Keratinocyte (primary cell): ENCODE measurements around the gene IRX3. TPM values are rescaled to one million over a fixed set of nuclear protein-coding genes. Genes with fewer than 3 reads are reported as not detected.

Experiments
- DNase-seq: peaks from one replicate; pipeline ENCODE4 v3.0.0-alpha.2; 2011; ENCODE audit warnings: low read depth, missing footprints, low spot score
- FAIRE-seq: peaks from 2 replicates; lab custom pipeline; 2011; peaks lifted over from hg19 to GRCh38; lab: Jason Lieb, UNC
- H2AFZ ChIP-seq: 2 replicates; pipeline ENCODE4 v1.6.0; 2012; ENCODE audit warnings: low read length, control low read depth, inconsistent platforms; ENCODE audit not compliant: control insufficient read depth
- H3K27ac ChIP-seq: 2 replicates; pipeline ENCODE4 v1.5.1; 2011; ENCODE audit warnings: low read length; ENCODE audit not compliant: control insufficient read depth, insufficient read depth
- H3K27me3 ChIP-seq: 3 replicates; pipeline ENCODE4 v1.6.0; 2011; ENCODE audit warnings: low read length; ENCODE audit not compliant: control insufficient read depth, insufficient read depth; ENCODE audit errors: extremely low read depth
- H3K36me3 ChIP-seq, 2 experiments: 2 replicates in 1 of 2; 3 replicates in 1 of 2; pipeline ENCODE4 v1.5.1; 2011; ENCODE audit warnings: low read length in 2 of 2, mild to moderate bottlenecking in 1 of 2; ENCODE audit not compliant: control insufficient read depth in 2 of 2, insufficient read depth in 2 of 2; ENCODE audit errors: extremely low read depth in 1 of 2
- H3K4me1 ChIP-seq: 3 replicates; pipeline ENCODE4 v1.5.1; 2011; ENCODE audit warnings: low read length; ENCODE audit not compliant: control insufficient read depth, insufficient read depth; ENCODE audit errors: extremely low read depth
- H3K4me2 ChIP-seq: 3 replicates; pipeline ENCODE4 v1.6.0; 2011; ENCODE audit warnings: low read depth, low read length; ENCODE audit not compliant: control insufficient read depth, insufficient read depth; ENCODE audit errors: extremely low read depth
- H3K4me3 ChIP-seq, 3 experiments: fragments of 200-600 bp in 1 of 3; sonication (generic) in 1 of 3; 2 replicates in 2 of 3; 3 replicates in 1 of 3; pipeline ENCODE4 v1.5.1; 2011 to 2016; ENCODE audit warnings: low read length in 3 of 3, mild to moderate bottlenecking in 3 of 3, control low read depth in 2 of 3, inconsistent platforms in 1 of 3, low read depth in 1 of 3, mixed read lengths in 1 of 3, mixed run types in 1 of 3, moderate library complexity in 1 of 3; ENCODE audit not compliant: control insufficient read depth in 2 of 3, insufficient read depth in 2 of 3; ENCODE audit errors: extremely low read depth in 1 of 3
- H3K79me2 ChIP-seq: 2 replicates; pipeline ENCODE4 v1.6.0; 2012; ENCODE audit warnings: low read length; ENCODE audit not compliant: control insufficient read depth, insufficient read depth
- H3K9ac ChIP-seq: 3 replicates; pipeline ENCODE4 v1.6.0; 2011; ENCODE audit warnings: low read length; ENCODE audit not compliant: control insufficient read depth, insufficient read depth; ENCODE audit errors: extremely low read depth
- H3K9me1 ChIP-seq: 3 replicates; pipeline ENCODE4 v1.6.0; 2011; ENCODE audit warnings: low read length; ENCODE audit not compliant: control insufficient read depth, insufficient read depth; ENCODE audit errors: extremely low read depth
- H3K9me3 ChIP-seq: 2 replicates; pipeline ENCODE4 v1.5.1; 2012; ENCODE audit warnings: low read depth, low read length; ENCODE audit not compliant: control insufficient read depth
- H4K20me1 ChIP-seq: 3 replicates; pipeline ENCODE4 v1.6.0; 2011; ENCODE audit warnings: low read length; ENCODE audit not compliant: control insufficient read depth, insufficient read depth; ENCODE audit errors: extremely low read depth
- EZH2 ChIP-seq: IDR thresholded peaks from one replicate; pipeline ENCODE4 v1.6.1; 2012; ENCODE audit warnings: inconsistent platforms, mild to moderate bottlenecking, low read length, moderate library complexity
- dilution Hi-C: fragments of 300-500 bp; cut with MboI; formaldehyde crosslinking; loops from one replicate; pipeline ENCODE4 v1.7.0; 2020; ENCODE audit warnings: low sequenced_read_pairs; ENCODE audit not compliant: extremely low pct_ligation_motif_present
- polyA plus RNA-seq, 5 experiments: library from polyadenylated mRNA; depleted of rRNA in 3 of 5; stranded (reverse) in 3 of 5; stranded (forward) in 1 of 5; unstranded in 1 of 5; fragments of >200 nt; gene quantifications; 1 replicate in 1 of 5; 2 replicates in 3 of 5; 3 replicates in 1 of 5; pipeline versions ENCODE4 v1.2.1 to v1.2.3, GENCODE V29; 2011 to 2012; ENCODE audit warnings: missing spikeins in 2 of 5, low read depth in 1 of 5, low replicate concordance in 1 of 5
- TF ChIP-seq, protein P1 (sequence below), 3 experiments: IDR thresholded peaks in 1 of 3; conservative IDR thresholded peaks in 1 of 3; optimal IDR thresholded peaks in 1 of 3; 2 replicates in 2 of 3; 3 replicates in 1 of 3; pipeline versions ENCODE3 to v1.5.1; 2011; ENCODE audit warnings: low read length in 3 of 3, mild to moderate bottlenecking in 3 of 3, moderate library complexity in 2 of 3, control low read depth in 1 of 3, inconsistent platforms in 1 of 3; ENCODE audit not compliant: insufficient read depth in 2 of 3; ENCODE audit errors: extremely low read depth in 1 of 3

IRX3 gene
- polyA plus RNA-seq, 1 donor (not counting 4 experiments of a cell fraction or from before 2014, with no cell fraction given) = 3.3 TPM

DNA sequence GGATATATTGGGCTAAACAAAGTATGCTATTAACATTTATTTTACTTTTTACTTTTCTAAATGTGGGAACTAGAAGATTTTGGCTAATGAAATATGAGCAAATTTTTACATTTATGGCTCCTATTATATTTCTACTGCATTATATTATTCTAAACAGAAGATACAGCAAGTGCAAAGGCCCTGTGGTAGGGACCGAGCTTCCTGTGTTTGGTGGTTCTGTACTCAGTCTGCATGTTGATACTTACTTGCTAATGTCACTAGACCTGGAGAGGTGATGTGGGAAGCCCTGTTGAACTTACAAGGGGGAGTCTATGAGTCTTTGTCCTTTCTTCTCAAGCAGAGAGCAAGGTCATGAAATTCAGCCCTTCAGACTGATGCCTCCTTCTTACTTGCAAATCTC is 10.0 kb upstream of the IRX3 start:
- Histone ChIP-seq H3K4me1 (no peaks in the 10 kb centered on the region), H3K9ac (no peak overlapping the region), H3K9me3 (no peaks in the 10 kb centered on the region), H3K79me2 (no peaks in the 10 kb centered on the region), H4K20me1 (no peaks in the 10 kb centered on the region), H3K27me3 (no peaks in the 10 kb centered on the region), H3K9me1 (no peaks in the 10 kb centered on the region), H3K4me2 (no peak overlapping the region), H3K4me3 (no peak overlapping the region), H3K27ac (no peak overlapping the region), H2AFZ (no peak overlapping the region), H3K36me3 (peaks cover 0 to under 1% of the 10 kb centered on the region in 2 experiments)
- dilution Hi-C loops = no loop called here
- no peak for FAIRE-seq
- DNase-seq = no peak
- TF ChIP-seq, protein P1, sequence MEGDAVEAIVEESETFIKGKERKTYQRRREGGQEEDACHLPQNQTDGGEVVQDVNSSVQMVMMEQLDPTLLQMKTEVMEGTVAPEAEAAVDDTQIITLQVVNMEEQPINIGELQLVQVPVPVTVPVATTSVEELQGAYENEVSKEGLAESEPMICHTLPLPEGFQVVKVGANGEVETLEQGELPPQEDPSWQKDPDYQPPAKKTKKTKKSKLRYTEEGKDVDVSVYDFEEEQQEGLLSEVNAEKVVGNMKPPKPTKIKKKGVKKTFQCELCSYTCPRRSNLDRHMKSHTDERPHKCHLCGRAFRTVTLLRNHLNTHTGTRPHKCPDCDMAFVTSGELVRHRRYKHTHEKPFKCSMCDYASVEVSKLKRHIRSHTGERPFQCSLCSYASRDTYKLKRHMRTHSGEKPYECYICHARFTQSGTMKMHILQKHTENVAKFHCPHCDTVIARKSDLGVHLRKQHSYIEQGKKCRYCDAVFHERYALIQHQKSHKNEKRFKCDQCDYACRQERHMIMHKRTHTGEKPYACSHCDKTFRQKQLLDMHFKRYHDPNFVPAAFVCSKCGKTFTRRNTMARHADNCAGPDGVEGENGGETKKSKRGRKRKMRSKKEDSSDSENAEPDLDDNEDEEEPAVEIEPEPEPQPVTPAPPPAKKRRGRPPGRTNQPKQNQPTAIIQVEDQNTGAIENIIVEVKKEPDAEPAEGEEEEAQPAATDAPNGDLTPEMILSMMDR (optimal IDR thresholded peaks at IDR 0.05 in 1 of 3, IDR thresholded peaks at IDR 0.05 in 1 of 3, conservative IDR thresholded peaks at IDR 0.05 in 1 of 3; ENCODE audit: extremely low read depth in 1 of 3, insufficient read depth in 2 of 3, low read length in 3 of 3) = no peak

DNA sequence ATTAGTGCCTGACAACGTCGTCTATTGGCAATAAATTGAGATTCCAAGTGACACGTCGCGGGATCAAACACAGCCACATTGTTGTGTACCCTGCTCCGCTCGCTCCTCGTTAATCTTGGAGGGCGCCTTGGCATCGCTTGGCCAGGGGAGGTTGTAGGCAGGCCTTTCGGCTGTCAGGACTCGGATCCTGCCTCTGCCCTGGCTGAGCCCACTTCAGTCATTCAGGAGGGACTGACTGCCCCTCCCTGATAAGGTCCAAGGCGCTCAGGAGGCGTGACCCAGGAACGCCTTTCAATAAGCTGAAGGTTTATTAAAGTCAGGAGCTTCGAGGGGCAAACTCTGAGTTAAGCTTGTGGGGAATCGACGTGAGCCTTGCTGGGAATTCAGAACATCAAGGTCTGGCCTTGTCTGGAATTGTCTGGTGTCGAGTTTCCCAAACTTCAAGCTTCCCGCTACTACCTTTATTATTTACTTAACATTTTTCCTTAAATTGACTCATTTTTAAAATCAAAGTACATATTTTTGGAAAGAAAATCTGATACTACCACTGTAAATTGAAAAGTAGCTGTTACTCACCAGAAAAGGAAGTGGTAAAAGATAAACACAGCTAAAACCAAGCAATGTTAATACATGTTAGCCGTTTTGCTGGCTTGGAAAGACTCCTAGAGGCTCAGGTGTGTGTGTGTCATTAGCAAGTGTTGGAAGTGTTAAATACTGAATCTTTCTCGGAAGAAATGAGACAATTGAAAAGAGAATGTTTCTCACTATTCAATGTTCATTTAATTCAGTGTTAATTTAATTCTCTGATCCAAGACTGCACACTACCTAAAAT is 5.3 kb upstream of the IRX3 start:
- dilution Hi-C loops = no loop called here
- H3K4me3 ChIP-seq = no peak overlapping the region
- H3K4me1 ChIP-seq = no peaks in the 10 kb centered on the region
- H4K20me1 ChIP-seq = no peaks in the 10 kb centered on the region
- H3K27me3 ChIP-seq = no peaks in the 10 kb centered on the region
- no peaks in the 10 kb centered on the region for H3K9me1 ChIP-seq
- no peak overlapping the region for H3K9ac ChIP-seq
- FAIRE-seq (no peak), DNase-seq (no peak)
- H3K36me3 ChIP-seq = peaks cover 0 to 2% of the 10 kb centered on the region in 2 experiments
- no peak overlapping the region for H2AFZ ChIP-seq
- H3K4me2 ChIP-seq = no peak overlapping the region
- no peaks in the 10 kb centered on the region for H3K9me3 ChIP-seq
- TF ChIP-seq, protein P1 (optimal IDR thresholded peaks at IDR 0.05 in 1 of 3, IDR thresholded peaks at IDR 0.05 in 1 of 3, conservative IDR thresholded peaks at IDR 0.05 in 1 of 3; ENCODE audit: extremely low read depth in 1 of 3, insufficient read depth in 2 of 3, low read length in 3 of 3) = no peak
- no peak for TF ChIP-seq EZH2
- H3K27ac ChIP-seq = no peak overlapping the region
- no peaks in the 10 kb centered on the region for H3K79me2 ChIP-seq
